GM19468 (cell line): ENCODE results near the gene KDSR.
"Not testable (repeated sequence)": the region's sequence is repeated elsewhere in the genome, so short reads cannot be mapped to it uniquely, and the experiment has no call there.

Source experiments
- ATAC-seq: cut with Tn5 transposase; IDR thresholded peaks from one replicate; pipeline ENCODE4 v1.9.1; 2021; ENCODE audit warnings: mild to moderate bottlenecking, moderate library complexity, moderate number of reproducible peaks; ENCODE audit not compliant: unreplicated experiment; ENCODE audit errors: extremely low read depth

The KDSR gene

GRCh38 chr18:63366213-63367052 is 573 bp downstream of the KDSR start:
- ATAC-seq: no peak

GRCh38 chr18:63365876-63366212 is 1.2 kb downstream of the KDSR start:
- ATAC-seq: no peak

GRCh38 chr18:63363951-63364350 is 3.1 kb downstream of the KDSR start:
- ATAC-seq: no peak

DNA sequence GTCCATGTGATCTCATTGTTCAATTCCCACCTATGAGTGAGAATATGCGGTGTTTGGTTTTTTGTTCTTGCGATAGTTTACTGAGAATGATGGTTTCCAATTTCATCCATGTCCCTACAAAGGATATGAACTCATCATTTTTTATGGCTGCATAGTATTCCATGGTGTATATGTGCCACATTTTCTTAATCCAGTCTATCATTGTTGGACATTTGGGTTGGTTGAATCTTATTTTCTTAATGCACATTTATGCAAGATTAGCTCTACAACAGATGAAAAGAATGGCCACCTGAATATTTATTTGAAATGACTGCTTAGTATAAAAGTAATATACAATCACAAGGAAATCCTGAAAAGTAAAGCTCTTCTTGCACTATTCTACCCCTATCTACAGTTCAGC is 3.6 kb downstream of the KDSR start:
- ATAC-seq: not testable (repeated sequence)

DNA sequence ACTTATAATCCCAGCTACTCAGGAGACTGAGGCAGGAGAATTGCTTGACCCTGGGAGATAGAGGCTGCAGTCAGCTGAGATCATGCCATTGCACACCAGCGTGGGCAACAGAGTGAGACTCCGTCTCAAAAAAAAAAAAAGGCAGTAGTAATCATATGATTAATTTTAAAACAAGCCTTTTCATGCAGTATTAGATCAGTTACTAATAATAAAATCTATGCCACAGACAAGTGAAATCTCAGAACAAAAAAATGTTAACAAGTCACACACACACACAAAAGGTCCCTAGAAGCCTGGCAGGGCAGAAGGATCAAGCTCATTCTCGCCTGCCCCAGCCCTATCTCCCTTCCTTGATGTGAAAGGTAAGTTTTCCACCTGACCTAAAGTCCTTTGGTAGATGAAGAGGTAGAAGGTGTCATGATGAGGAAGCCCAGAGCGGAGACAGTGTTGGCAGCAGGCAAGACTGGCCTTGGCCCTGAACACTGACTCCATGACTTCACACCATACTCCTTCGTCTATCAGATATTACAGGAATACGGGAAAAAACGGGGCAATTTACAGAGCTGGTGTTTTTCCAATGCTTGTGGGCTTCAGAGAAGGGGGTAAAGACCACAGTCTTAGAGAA is 10.6 kb downstream of the KDSR start:
- no peak for ATAC-seq

GRCh38 chr18:63350230-63350629 is 16.8 kb downstream of the KDSR start:
- no peak for ATAC-seq

DNA sequence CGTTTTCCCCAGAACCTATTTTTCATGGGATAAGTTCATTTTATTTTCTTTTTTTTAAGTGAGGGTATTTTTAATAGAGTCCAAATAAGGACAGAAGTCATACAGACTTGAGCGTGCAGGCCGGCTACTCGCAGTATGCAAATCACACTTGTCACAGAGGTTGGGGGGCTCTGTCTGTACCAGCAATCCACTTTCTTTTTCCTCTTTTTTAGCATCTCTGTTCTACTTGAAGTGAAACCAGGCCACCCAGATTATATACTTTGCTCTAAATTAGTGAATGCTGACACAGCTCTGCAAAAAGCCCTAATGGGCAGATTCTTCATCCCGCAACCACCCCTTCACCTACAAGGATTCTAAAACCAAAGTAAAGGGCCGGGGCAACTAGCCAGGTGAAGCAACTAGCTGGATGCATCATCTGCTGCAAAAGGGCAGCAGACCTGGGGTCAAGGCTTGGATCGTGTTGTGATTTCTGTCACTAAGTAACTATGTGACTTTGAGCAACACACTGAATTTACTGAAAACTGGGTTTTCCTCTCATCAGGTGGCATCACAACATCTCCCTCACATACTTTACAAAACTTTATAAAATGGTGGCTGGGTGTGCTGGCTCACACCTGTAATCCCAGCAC is 18.4 kb downstream of the KDSR start:
- ATAC-seq: no peak

DNA sequence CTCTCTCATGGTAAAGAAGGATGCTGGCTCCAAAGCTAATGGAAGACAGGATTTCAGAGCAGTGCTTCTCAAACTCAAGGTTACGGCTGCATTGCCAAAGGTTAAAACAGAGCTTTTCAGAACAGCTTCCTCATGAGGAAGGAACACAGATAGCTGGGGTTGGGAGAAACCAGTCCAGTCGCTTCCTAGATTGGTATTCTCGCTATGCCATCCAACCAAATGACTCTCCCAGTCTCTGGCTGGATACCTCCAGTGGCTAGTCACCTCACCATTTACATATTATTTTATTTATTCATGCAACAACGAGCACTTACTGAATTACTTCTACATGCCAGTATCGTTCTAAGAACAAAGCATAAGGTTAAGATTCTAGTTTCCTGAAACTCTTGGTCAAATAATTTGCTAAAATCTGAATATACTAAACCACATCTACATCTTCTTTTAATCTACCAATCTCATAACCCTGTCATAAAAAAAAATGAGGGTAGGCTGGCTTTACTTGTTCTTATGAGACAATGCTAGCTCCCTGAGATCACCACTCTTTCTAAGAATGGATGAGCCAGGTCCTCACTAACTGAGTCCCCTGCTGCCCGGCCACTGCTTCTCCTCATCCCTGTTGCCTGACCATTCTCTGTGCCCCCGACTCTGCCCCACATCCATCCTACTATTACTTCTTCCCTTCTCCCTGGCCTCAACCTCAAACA is 20.4 kb downstream of the KDSR start:
- no peak for ATAC-seq

DNA sequence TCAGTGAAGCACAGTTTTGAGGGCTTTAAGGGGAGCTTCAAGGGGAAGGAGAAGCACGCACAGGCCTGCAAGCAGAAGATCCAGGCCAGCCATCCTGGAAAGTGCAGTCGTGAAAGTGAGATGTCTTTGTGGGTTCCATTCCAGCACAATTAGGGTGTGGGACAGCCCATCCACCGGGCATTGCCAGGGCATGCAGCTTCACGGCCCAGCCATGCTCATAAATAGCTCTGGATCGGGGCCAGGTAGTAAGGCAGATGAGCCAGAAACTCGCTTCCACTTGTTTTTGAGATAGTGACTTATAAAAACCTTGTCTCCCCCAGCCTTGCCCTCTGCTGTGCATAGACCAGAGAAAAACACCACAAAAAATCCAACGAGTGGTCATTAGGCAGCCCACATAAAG is 21.0 kb downstream of the KDSR start:
- no peak for ATAC-seq

GRCh38 chr18:63344918-63345317 is 22.1 kb downstream of the KDSR start:
- no peak for ATAC-seq

- no peak for ATAC-seq
These were observed 22.7 kb downstream of the KDSR start for GRCh38 chr18:63344263-63344662.

GRCh38 chr18:63342206-63342605 is 24.8 kb downstream of the KDSR start:
- no peak for ATAC-seq

DNA sequence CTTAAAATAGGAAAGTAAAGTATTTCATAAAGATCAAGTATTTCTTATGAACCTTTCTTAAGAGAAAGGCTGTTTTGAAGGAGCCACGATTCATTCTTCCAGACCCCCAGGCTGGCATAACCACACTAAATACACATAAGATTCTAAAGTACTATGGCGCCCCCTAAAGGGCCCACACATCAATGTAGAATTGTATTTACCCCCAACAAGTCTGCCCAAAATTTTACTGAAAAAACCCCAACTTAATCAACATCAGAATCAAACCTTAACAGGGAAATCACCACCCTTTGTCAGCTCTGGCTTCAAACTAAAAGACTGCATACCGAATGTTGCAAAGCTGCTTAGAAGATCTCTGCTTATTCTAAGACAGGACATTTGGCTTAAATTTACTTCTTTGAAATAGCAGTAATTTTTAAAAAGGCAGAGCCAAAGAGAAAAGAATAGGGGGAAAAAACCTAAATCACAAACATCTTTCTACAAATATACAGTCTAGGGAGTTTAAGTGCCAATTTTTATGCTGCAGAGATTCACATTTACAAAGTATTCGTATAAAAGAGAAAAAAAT is 27.0 kb downstream of the KDSR start:
- ATAC-seq: no peak

- ATAC-seq: no peak
These were observed 30.5 kb downstream of the KDSR start for GRCh38 chr18:63336366-63337099.

- no peak for ATAC-seq
These were observed 35.9 kb downstream of the KDSR start for GRCh38 chr18:63331105-63331504.

DNA sequence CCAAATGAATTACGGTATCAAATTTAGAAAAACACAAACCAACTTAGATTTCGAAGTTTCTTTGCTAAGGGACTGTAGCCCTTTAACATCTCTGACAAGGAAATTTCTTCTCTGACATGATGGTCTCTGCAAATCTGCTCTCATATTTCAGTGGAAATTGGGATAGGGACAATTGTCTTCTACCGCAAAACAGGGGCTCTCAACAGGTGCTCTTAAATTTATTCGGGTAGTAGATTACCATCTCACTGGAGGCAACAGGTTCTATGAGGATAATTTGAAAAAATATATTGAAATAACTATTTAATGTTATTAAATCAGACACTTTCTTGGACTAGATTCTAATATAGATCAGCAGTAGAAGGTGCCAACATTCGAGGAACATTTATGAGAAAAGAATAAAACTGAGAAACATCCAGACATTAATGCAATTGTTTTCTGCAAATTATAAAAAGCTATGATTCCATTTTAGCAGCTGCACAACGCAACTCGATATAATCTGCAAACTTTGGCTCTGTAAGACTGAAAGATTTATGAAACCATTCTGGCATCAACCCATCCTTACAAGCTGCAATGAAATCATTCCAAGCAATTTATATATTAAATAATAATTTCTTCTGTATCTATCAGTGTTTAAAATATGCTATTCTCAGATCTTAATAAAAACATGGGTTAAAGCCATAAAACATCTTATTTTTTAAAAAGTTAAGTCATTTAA is 37.4 kb downstream of the KDSR start:
- ATAC-seq: no peak

DNA sequence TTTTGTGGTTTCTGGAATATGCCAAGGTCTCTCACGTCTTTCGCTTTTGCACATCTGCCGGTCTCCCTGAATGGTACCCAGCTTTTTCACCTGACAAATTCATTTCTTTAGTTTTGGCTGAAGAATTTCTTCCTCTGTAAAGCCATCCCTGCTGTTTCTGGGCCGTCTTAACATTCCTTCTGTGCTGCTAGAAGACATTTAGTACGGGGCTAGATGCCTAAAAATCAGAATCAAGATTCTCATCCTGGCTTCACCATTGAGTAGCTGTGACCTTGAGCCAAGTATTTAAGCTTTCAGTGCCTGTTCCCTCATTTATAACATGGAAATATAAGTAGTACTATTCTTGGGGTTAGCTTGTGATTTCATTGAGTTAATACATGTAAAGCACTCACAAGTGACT is 41.0 kb downstream of the KDSR start:
- ATAC-seq: no peak

- no peak for ATAC-seq
These were observed 41.8 kb downstream of the KDSR start for GRCh38 chr18:63325086-63325686.
